ENCODE measurements around the gene CDK5.
A peak's percentile ranks its signal among the peaks of the same experiment; 100 is the strongest.
"Not testable (repeated sequence)": the region's sequence is repeated elsewhere in the genome, so short reads cannot be mapped to it uniquely, and the experiment has no call there.

CDK5 gene

GRCh38 chr7:151056666-151057505 lies 811 bp downstream of the CDK5 start:
- no peak for DNase-seq (ENCODE audit: low read depth in 2 of 2)

DNA sequence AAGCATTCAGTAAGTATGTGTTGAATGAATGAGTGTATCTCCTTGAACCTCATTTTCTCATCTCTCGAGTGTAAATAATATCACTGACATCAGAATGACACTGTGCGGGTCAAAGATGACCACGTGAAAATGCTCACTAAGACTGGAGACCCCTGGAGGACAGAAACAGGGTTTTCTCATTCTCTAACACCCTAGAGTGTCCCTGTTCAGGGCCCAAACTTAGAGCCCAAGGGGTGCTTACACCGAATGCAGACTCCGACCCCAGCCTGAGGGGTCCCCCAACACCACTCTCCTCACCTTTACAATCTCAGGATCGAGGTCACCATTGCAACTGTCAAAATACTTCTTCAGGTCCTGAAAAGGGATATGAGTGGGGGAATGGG lies 1.4 kb downstream of the CDK5 start:
- no peak for DNase-seq (ENCODE audit: low read depth in 2 of 2)

DNA sequence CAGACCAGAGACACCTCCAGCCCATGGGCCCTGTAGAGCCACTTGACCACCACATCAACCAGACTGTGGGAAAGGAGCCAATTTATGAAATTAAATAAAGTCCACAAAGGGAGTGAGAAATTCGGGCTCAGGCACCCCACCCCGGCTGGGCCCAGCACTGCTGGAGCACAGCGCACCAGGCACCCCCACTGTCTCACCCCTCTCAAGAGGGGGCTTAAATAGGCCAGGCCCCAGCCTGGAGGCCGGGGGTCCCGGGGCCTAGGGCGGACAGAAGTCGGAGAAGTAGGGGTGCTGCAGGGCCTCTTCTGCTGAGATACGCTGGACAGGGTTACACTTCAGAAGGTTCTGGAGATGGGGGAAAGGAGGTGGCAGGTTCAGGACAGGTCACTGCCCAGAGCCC lies 3.9 kb downstream of the CDK5 start:
- no peak for DNase-seq (ENCODE audit: low read depth in 2 of 2)

- DNase-seq (ENCODE audit: low read depth in 2 of 2), result no peak
These were observed 4.6 kb downstream of the CDK5 start for GRCh38 chr7:151053096-151053495.

- DNase-seq (ENCODE audit: low read depth in 2 of 2), result peak in 1 of 2 donors; percentile 49
These were observed 6.6 kb downstream of the CDK5 start for GRCh38 chr7:151051108-151051507.

- no peak for DNase-seq (ENCODE audit: low read depth in 2 of 2)
These were observed 8.7 kb downstream of the CDK5 start for GRCh38 chr7:151048911-151049463.

- no peak for DNase-seq (ENCODE audit: low read depth in 2 of 2)
These were observed 9.5 kb downstream of the CDK5 start, which contains the start of gene ASIC3 for GRCh38 chr7:151047976-151048815. ASIC3 (plus strand) TSS chr7:151048531; CDS start chr7:151048886, 355 bp downstream.

DNA sequence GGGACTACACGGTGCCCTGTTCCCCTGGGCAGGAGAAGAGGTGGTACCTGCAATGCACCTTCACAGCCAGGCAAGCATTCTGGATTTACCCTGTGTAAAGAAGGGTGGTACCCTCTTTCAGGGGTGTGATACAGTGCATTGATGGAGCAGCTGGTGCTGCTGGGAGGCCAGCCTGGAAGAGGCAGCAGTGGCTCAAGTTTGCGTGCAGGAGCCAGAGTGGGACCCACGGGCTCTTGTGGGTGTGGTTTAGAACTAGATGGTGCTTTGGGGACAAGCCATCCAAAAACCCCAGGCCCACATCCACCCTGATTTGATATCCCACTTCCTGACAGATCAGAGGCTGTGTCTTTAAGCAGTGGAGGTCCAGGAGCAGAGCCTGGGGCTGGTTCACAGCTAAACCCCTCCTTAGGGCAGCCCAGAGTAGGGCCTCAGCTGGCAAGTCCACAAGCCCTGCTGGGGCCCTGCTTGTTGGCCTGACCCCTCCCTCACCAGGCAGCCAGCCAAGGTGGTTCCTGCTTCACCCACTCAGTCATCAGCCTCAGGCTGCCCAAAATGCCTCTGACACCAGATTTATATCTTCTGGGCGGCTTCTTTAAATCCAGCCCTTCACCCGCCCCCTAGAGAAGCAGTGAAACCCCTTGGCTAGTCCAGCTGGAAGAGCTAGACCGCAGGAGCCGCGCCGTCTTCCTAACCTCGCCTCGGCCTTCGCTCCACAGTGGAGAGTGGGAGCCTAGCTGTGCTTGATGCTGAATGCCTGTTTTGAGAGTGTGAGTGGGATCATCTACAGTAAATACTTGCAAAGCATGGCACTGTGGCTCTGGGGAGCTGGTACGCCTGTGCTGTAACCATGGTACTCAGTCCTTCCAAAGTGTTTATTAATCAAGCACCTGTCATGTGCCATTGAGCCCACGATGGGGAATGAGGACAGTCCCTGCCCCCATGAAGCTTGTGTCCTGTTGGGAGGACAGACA lies 10.8 kb downstream of the CDK5 start:
- no peak for DNase-seq (ENCODE audit: low read depth in 2 of 2)

DNA sequence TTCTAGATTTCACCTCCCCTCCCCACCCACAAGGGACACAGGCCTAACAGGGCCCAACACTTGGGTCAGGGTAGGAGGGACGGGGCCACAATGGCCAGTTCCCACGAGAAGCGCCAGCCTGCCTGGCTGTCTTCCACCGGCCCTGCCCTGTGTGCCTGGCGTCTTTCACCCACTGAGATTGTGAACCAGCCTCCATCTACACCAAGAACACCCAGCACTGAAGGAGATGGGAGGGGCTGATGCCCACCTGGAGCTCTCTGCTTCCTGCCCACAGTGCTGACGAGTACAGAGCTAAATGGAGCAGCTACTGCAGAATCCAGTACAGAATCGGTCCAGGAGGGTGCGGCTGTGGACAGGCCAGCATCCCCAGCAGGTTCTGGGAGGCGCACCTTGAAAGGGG lies 11.7 kb downstream of the CDK5 start:
- DNase-seq (ENCODE audit: low read depth in 2 of 2), result no peak

GRCh38 chr7:151045262-151045661 lies 12.4 kb downstream of the CDK5 start:
- DNase-seq (ENCODE audit: low read depth in 2 of 2), result no peak

GRCh38 chr7:151043959-151044358 lies 13.7 kb downstream of the CDK5 start:
- no peak for DNase-seq (ENCODE audit: low read depth in 2 of 2)

GRCh38 chr7:151043449-151043848 lies 14.2 kb downstream of the CDK5 start:
- not testable (repeated sequence) for DNase-seq (ENCODE audit: low read depth in 2 of 2)

- DNase-seq (ENCODE audit: low read depth in 2 of 2), result no peak
These were observed 16.9 kb downstream of the CDK5 start for GRCh38 chr7:151040616-151041375.

- no peak for DNase-seq (ENCODE audit: low read depth in 2 of 2)
These were observed 17.7 kb downstream of the CDK5 start for GRCh38 chr7:151039850-151040548.

GRCh38 chr7:151038951-151039849 lies 18.5 kb downstream of the CDK5 start:
- peak; percentile 54 to 58 for DNase-seq (ENCODE audit: low read depth in 2 of 2)

DNA sequence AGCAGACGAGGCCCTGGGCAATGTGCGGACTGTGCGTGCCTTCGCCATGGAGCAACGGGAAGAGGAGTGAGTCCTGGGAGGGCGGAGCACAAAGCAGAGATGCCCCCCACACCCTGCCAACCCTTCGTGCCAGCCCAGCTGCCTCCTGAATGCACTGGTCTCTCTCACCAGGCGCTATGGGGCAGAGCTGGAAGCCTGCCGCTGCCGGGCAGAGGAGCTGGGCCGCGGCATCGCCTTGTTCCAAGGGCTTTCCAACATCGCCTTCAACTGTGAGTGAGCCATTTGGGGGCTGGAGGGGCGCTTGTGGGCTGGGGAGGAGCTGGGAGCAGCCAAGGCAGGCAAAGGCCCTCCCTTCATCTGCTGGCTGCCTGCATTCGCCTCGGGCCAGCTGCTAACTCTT lies 21.8 kb downstream of the CDK5 start:
- no peak for DNase-seq (ENCODE audit: low read depth in 2 of 2)

DNA sequence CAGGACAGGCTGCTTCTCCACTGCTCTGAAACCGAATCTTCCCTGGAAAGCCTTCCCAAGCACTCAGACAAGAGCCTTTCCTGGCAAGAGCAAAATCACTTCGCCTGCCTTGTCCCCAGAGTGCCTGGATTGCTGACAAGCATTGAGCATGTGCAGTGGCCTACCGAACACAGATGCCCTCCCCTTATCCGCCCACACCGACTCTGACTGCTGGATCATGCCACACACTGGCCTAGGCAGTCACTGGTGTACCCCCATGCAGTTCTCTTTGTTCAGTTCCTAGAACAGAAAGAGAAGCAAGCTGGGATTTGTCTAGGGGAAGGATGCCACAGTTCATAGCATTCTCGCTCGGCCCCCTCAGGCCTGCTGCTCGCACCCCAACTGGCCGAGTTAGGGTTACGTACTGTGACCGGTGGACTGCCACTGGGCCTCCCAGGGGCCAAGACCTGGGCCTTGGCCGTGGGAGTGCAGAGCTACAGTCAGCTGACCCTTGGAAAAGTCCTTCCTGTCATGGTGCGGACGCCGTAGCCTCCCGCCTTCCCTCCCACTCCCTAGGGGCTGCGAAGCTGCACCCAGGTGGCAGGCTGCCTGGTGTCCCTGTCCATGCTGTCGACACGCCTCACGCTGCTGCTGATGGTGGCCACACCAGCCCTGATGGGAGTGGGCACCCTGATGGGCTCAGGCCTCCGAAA lies 22.5 kb downstream of the CDK5 start:
- DNase-seq (ENCODE audit: low read depth in 2 of 2), result no peak

DNA sequence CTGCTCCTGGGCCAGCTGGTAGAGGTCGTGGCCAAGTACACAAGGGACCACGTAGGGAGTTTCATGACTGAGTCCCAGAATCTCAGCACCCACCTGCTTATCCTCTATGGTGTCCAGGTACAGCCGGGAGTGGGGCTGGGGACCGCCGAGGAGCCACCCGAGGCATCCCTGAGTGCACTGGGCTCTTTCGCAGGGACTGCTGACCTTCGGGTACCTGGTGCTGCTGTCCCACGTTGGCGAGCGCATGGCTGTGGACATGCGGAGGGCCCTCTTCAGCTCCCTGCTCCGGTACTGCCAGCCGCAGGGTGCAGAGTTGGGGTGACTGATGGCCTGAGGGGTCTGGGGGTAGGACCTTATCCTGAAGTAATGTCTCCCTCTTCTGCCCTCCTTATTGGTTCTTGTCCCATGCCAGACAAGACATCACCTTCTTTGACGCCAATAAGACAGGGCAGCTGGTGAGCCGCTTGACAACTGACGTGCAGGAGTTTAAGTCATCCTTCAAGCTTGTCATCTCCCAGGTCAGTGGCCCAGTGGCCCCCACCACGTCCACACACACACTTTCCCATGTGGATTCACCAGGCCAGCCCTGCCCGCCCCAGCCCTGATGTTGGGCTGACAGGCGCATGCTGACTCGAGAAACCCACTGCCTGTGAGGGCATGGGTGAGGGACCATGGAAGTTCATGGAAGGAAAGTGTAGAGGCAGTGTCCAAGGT lies 23.2 kb downstream of the CDK5 start:
- no peak for DNase-seq (ENCODE audit: low read depth in 2 of 2)

Data from stimulated activated CD4-positive, alpha-beta T cell treated with anti-CD3 and anti-CD28 coated beads, Interleukin-1b, Interleukin-23, amount 100 ng/mL, for 4 hours (primary cell).